Type B pancreatic cell (in vitro differentiated cells): ENCODE data around the gene CLDN22. TPM values are rescaled to one million over a fixed set of nuclear protein-coding genes. Genes with fewer than 3 reads are reported as not detected.

Experiments used
- DNase-seq: peaks from one replicate; pipeline ENCODE4 v3.0.0; 2021; ENCODE audit warnings: mixed read lengths; ENCODE audit not compliant: unreplicated experiment; ENCODE audit errors: extremely low spot score
- H3K27ac Mint-ChIP-seq: 2 replicates; pipeline ENCODE4 v1.8.0; 2021; ENCODE audit warnings: mild to moderate bottlenecking, mixed read lengths
- H3K27me3 Mint-ChIP-seq: 2 replicates; pipeline ENCODE4 v1.8.0; 2021; ENCODE audit warnings: mixed read lengths
- H3K36me3 Mint-ChIP-seq: 2 replicates; pipeline ENCODE4 v1.8.0; 2021; ENCODE audit warnings: mixed read lengths
- H3K4me1 Mint-ChIP-seq: one replicate; pipeline ENCODE4 v1.8.0; 2021; ENCODE audit warnings: mixed read lengths; ENCODE audit not compliant: unreplicated experiment
- H3K4me3 Mint-ChIP-seq: 2 replicates; pipeline ENCODE4 v1.8.0; 2021; ENCODE audit warnings: mild to moderate bottlenecking, mixed read lengths
- H3K9me3 Mint-ChIP-seq: 2 replicates; pipeline ENCODE4 v1.8.0; 2021; ENCODE audit warnings: mixed read lengths
- total RNA-seq: library from RNA; stranded (reverse); gene quantifications from 2 replicates; pipeline ENCODE4 v1.2.1, GENCODE V29; 2021; ENCODE audit warnings: low replicate concordance
- TF ChIP-seq, protein P1 (sequence below): fragments of 200-600 bp; sonication (generic); conservative IDR thresholded peaks from 2 replicates; pipeline ENCODE4 v1.5.0; 2021; ENCODE audit warnings: antibody characterized with exemption, mild to moderate bottlenecking

CLDN22 gene
- total RNA-seq, 1 donor from 2014 or later, result not detected

DNA sequence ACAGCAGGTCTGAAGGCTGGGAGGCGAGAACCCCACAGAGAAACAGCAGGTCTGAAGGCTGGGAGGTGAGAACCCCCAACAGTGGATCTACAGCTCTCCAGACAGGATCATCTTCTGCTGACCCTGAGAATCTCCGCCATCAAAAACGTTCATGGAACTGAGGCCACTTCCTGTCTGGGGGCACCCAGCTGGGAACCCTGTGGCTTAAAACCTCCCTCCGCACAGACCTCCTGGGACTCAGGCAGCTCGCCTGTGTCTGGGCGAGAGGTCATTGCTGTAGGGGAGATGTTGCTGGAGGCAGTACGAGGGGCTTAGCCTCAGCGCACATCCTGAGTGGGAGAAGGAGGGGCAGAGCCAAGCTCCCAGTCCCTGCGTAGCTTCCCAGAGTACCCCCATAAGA is 17.3 kb upstream of the CLDN22 start:
- Mint-ChIP-seq H3K9me3 (no peaks in the 10 kb centered on the region), H3K27ac (no peak overlapping the region), H3K27me3 (peaks cover 26% of the 10 kb centered on the region), H3K4me3 (no peak overlapping the region), H3K36me3 (no peaks in the 10 kb centered on the region), H3K4me1 (peaks cover 4% of the 10 kb centered on the region)
- TF ChIP-seq, protein P1, sequence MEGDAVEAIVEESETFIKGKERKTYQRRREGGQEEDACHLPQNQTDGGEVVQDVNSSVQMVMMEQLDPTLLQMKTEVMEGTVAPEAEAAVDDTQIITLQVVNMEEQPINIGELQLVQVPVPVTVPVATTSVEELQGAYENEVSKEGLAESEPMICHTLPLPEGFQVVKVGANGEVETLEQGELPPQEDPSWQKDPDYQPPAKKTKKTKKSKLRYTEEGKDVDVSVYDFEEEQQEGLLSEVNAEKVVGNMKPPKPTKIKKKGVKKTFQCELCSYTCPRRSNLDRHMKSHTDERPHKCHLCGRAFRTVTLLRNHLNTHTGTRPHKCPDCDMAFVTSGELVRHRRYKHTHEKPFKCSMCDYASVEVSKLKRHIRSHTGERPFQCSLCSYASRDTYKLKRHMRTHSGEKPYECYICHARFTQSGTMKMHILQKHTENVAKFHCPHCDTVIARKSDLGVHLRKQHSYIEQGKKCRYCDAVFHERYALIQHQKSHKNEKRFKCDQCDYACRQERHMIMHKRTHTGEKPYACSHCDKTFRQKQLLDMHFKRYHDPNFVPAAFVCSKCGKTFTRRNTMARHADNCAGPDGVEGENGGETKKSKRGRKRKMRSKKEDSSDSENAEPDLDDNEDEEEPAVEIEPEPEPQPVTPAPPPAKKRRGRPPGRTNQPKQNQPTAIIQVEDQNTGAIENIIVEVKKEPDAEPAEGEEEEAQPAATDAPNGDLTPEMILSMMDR, result no peak
- peak; percentile 16 for DNase-seq

DNA sequence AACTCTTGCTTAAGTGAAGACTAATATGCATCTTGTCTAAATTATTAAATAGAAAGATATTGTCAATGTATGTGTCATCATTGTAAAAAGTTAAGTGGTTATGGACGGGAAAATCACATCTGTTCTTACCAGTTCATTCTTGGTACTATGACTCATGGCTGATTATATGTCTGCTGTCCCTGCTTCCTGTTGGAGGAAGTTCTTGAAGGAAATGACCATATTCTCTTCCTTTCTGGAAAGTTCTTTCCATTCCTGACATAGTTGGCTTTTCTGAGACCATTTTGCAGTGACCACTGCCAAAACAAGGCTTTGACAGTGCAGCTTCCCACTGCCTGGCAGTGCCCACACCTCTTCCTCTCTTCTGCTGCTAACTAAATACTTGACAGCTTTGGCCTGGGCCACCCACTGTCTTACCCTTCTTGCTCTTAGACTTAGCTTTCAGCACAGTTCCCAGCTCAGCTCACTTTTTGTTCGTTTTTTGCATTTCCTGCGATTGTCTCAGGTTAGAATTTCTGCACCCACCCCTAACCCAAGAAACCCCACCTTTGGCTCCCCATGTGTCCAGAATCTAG is 15.4 kb upstream of the CLDN22 start:
- Mint-ChIP-seq H3K27me3 (peaks cover 22% of the 10 kb centered on the region), H3K36me3 (no peaks in the 10 kb centered on the region), H3K9me3 (no peaks in the 10 kb centered on the region), H3K27ac (no peak overlapping the region), H3K4me3 (no peak overlapping the region), H3K4me1 (peaks cover 4% of the 10 kb centered on the region)
- DNase-seq, result peak; percentile 34
- TF ChIP-seq, protein P1, result no peak

DNA sequence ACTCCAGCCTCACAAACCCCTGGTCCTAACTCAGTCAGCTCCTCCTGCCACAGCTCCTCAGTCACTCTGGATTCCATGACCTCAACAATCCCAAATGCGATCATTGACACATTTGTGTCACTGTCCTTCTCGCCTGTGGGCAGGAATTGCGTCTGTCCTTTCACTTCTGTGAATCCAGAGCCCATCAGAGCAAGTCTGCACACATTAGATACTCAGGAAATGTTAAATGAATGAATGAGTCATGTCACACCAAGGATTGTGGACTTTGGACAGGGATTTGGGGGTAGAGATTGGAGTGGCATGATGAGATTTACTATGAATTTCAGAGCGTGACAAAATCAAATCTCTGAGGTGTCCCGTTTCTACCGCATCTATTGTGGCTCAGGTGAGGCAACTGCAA is 13.9 kb upstream of the CLDN22 start:
- no peak overlapping the region for H3K4me3 Mint-ChIP-seq
- peak; percentile 15 for DNase-seq
- no peak overlapping the region for H3K27ac Mint-ChIP-seq
- H3K36me3 Mint-ChIP-seq, result no peaks in the 10 kb centered on the region
- TF ChIP-seq, protein P1, result no peak
- peaks cover 18% of the 10 kb centered on the region for H3K27me3 Mint-ChIP-seq
- peaks cover 4% of the 10 kb centered on the region for H3K4me1 Mint-ChIP-seq
- H3K9me3 Mint-ChIP-seq, result no peaks in the 10 kb centered on the region

DNA sequence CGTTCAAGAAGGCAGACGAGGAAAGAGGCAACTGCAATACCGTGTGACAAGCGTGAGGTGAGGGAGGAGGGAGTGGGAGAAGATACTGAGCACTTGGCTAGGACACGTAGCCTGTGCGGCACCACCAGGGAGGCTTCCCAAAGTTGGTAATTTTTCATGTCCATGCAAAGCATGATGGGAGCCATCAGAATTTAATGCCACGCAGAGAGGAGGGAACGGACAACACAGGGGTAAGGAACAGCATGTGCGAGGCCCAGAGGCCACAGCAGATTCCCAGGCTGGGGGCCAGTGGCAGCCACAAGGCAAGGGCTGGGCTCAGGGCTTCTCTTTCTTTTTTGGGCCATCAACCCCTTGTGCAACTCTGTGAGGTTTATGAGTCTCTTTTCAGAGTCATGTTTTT is 13.1 kb upstream of the CLDN22 start:
- peak; percentile 29 for DNase-seq
- peaks cover 4% of the 10 kb centered on the region for H3K4me1 Mint-ChIP-seq
- no peak overlapping the region for H3K4me3 Mint-ChIP-seq
- no peak overlapping the region for H3K27ac Mint-ChIP-seq
- peaks cover 18% of the 10 kb centered on the region for H3K27me3 Mint-ChIP-seq
- no peaks in the 10 kb centered on the region for H3K36me3 Mint-ChIP-seq
- H3K9me3 Mint-ChIP-seq, result no peaks in the 10 kb centered on the region
- TF ChIP-seq, protein P1, result no peak

DNA sequence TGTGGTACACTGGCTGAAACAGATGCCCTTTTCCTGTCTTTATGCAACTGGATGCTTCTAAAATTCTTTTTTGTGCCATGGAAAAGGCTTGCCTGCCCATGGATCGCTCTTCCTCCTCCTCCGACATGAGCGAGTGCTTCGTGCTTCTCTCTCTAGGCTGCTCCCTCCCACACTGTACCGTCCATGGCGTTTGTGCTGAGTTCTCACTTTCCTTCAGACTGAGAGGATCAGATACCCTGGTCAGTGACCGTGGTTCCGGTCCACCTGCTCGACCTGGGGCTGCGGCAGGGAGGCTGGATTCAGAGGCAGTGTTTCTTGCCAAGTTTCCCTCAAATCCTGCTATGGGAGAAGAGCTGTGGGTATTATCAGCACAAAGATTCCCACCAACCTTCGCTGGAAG is 12.4 kb upstream of the CLDN22 start:
- DNase-seq, result peak; percentile 18
- TF ChIP-seq, protein P1, result no peak
- Mint-ChIP-seq H3K27ac (no peak overlapping the region), H3K4me1 (peaks cover 4% of the 10 kb centered on the region), H3K9me3 (no peaks in the 10 kb centered on the region), H3K36me3 (no peaks in the 10 kb centered on the region), H3K27me3 (peaks cover 18% of the 10 kb centered on the region), H3K4me3 (no peak overlapping the region)

DNA sequence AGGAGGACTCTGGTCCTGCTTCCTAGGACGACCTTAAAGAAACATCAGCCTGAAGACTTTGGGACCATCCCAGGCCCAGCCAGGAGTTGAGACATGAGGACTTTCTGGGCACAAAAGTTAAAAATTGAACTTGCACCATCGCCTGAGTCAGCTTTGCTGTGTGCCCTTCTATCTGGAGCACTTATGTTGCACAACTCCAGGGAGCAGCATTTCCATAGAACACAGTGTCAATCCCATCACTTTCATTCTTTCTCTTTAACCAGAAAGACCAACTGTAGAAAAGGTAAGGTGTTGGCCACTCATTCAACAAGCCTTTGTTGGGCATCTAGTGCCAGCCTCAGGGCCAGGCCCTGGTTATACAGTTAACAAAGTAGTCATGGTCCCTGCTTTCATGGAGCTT is 10.8 kb upstream of the CLDN22 start:
- no peak overlapping the region for H3K27ac Mint-ChIP-seq
- H3K4me1 Mint-ChIP-seq, result peaks cover 4% of the 10 kb centered on the region
- TF ChIP-seq, protein P1, result no peak
- no peak for DNase-seq
- no peak overlapping the region for H3K4me3 Mint-ChIP-seq
- H3K36me3 Mint-ChIP-seq, result peaks cover 4% of the 10 kb centered on the region
- H3K9me3 Mint-ChIP-seq, result peaks cover 6% of the 10 kb centered on the region
- peaks cover 18% of the 10 kb centered on the region for H3K27me3 Mint-ChIP-seq
